Kidney (tissue), 14 donors: Measurements from ENCODE around the gene TADA1. TPM values are rescaled to one million over a fixed set of nuclear protein-coding genes. Genes with fewer than 3 reads are reported as not detected.

ENCODE experiments used
- DNase-seq, 5 donors: peaks; one replicate each; pipeline ENCODE4 v3.0.0-alpha.2; 2013 to 2020
- FAIRE-seq: peaks from 2 replicates; lab custom pipeline; 2012; peaks lifted over from hg19 to GRCh38; lab: Jason Lieb, UNC
- H3K27ac ChIP-seq, 2 donors: one replicate each; pipeline ENCODE4 v1.7.0; 2013; ENCODE audit warnings: low read depth in 2 of 2, low read length in 2 of 2, inconsistent platforms in 1 of 2
- H3K27me3 ChIP-seq: one replicate; pipeline ENCODE4 v1.7.1; 2013; ENCODE audit warnings: low read length, inconsistent platforms; ENCODE audit not compliant: control insufficient read depth, insufficient read depth
- H3K36me3 ChIP-seq, 3 donors: one replicate each; pipeline versions ENCODE4 v1.7.0 to v1.7.1; 2013; ENCODE audit warnings: low read length in 3 of 3, control low read depth in 1 of 3, inconsistent platforms in 1 of 3; ENCODE audit not compliant: insufficient read depth in 3 of 3, control insufficient read depth in 2 of 3
- H3K4me1 ChIP-seq, 3 donors: one replicate each; pipeline versions ENCODE4 v1.7.0 to v1.7.1; 2013; ENCODE audit warnings: low read length in 3 of 3, inconsistent platforms in 1 of 3, low read depth in 1 of 3; ENCODE audit not compliant: control insufficient read depth in 2 of 3, insufficient read depth in 2 of 3
- H3K4me3 ChIP-seq, 3 donors: one replicate each; pipeline versions ENCODE4 v1.7.0 to v1.8.1; 2013; ENCODE audit warnings: low read length in 3 of 3, control low read depth in 1 of 3, inconsistent platforms in 1 of 3
- H3K9ac ChIP-seq, 3 donors: one replicate each; pipeline versions ENCODE4 v1.7.0 to v1.7.1; 2013; ENCODE audit warnings: low read length in 3 of 3, control low read depth in 1 of 3, inconsistent platforms in 1 of 3
- H3K9me3 ChIP-seq, 3 donors: one replicate each; pipeline versions ENCODE4 v1.7.0 to v1.7.1; 2013; ENCODE audit warnings: low read length in 3 of 3, control low read depth in 1 of 3, inconsistent platforms in 1 of 3; ENCODE audit not compliant: control insufficient read depth in 2 of 3, insufficient read depth in 1 of 3
- intact Hi-C: fragments of 100-400 bp; cut with DNase I; formaldehyde crosslinking; loops from one replicate; pipeline ENCODE4 v1.11.1; 2022
- polyA plus RNA-seq: library from polyadenylated mRNA; stranded (reverse); fragments of 350-450 nt; fragmentation: Illumina TruSeq; extraction: RNeasy Lipid Tissue Mini Kit (QIAGEN cat#74804); gene quantifications from one replicate; pipeline ENCODE4 v1.2.3, GENCODE V29; 2014; ENCODE audit warnings: low read depth, low replicate concordance; ENCODE audit not compliant: insufficient read depth
- total RNA-seq: library from RNA; stranded (reverse); fragmentation: NEBNext Ultra II Directional; extraction: Animal tissue kit (Norgen Biotek cat#: 25700); gene quantifications from one replicate; pipeline ENCODE4 v1.2.1, GENCODE V29; 2021
- TF ChIP-seq, protein P1 (sequence below): IDR thresholded peaks from 3 replicates; pipeline ENCODE4 v1.5.1; 2012; ENCODE audit warnings: mild to moderate bottlenecking, moderate library complexity, borderline replicate concordance; ENCODE audit not compliant: insufficient read depth; ENCODE audit errors: extremely low read depth
- donor health status: control.
- donor health status: control.
- donor health status: control.
- donor health status: control.
- donor health status: control.
- donor health status: DM: yes; HTN: yes; CAD: no.
- donor health status: Normal renal cell carcinoma (clear cell type).

The TADA1 gene
- total and polyA plus RNA-seq, 2 donors from 2014 or later = 11.5 to 13.7 TPM

- intact Hi-C loops = no loop called here
- peaks cover 0 to 8% (median 0%) of the 10 kb centered on the region in 3 donors for H3K36me3 ChIP-seq
- FAIRE-seq (no peak), DNase-seq (no peak)
- no peak overlapping the region for H3K9ac ChIP-seq
- no peaks in the 10 kb centered on the region for H3K9me3 ChIP-seq
- H3K27ac ChIP-seq = no peak overlapping the region
- no peak overlapping the region for H3K4me3 ChIP-seq
- H3K27me3 ChIP-seq = no peaks in the 10 kb centered on the region
- TF ChIP-seq, protein P1, sequence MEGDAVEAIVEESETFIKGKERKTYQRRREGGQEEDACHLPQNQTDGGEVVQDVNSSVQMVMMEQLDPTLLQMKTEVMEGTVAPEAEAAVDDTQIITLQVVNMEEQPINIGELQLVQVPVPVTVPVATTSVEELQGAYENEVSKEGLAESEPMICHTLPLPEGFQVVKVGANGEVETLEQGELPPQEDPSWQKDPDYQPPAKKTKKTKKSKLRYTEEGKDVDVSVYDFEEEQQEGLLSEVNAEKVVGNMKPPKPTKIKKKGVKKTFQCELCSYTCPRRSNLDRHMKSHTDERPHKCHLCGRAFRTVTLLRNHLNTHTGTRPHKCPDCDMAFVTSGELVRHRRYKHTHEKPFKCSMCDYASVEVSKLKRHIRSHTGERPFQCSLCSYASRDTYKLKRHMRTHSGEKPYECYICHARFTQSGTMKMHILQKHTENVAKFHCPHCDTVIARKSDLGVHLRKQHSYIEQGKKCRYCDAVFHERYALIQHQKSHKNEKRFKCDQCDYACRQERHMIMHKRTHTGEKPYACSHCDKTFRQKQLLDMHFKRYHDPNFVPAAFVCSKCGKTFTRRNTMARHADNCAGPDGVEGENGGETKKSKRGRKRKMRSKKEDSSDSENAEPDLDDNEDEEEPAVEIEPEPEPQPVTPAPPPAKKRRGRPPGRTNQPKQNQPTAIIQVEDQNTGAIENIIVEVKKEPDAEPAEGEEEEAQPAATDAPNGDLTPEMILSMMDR = no peak
- H3K4me1 ChIP-seq = peaks cover 0 to 4% (median 2%) of the 10 kb centered on the region in 3 donors
Measured at GRCh38 chr1:166869318-166870099, 6.6 kb downstream of the TADA1 start.

DNA sequence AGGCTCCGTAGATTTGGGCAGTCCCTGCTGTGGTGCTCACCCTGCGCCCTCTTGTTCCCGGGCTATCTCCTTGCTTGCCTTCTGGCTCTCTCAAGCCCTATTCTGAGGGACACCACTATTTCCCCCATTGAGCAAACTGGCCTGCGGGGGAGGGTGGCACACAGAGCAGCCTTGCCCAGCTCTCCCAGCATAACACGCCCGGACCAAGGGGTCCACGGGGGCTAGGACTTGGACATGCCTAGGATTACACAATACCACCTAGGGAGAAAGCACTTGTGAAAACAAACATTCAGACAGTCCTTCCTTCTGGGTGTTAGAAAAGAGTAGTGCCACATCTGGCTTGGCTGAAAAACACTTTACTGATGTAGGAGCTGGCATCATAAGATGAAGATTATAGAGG, 7.4 kb downstream of the TADA1 start:
- Histone ChIP-seq H3K27ac (no peak overlapping the region), H3K36me3 (peaks cover 0 to 12% (median 0%) of the 10 kb centered on the region in 3 donors), H3K27me3 (no peaks in the 10 kb centered on the region), H3K4me3 (no peak overlapping the region), H3K9ac (no peak overlapping the region), H3K9me3 (no peaks in the 10 kb centered on the region), H3K4me1 (peaks cover 0 to 4% (median 0%) of the 10 kb centered on the region in 3 donors)
- TF ChIP-seq, protein P1 = no peak
- no peak for FAIRE-seq
- peak in 1 of 5 donors; percentile 59 for DNase-seq
- intact Hi-C loops = no loop called here

- H3K36me3 ChIP-seq = peaks cover 5 to 26% (median 11%) of the 10 kb centered on the region in 3 donors
- no peaks in the 10 kb centered on the region for H3K4me1 ChIP-seq
- H3K4me3 ChIP-seq = no peak overlapping the region
- H3K27ac ChIP-seq = no peak overlapping the region
- FAIRE-seq (no peak), DNase-seq (no peak)
- H3K9ac ChIP-seq = no peak overlapping the region
- no peaks in the 10 kb centered on the region for H3K27me3 ChIP-seq
- intact Hi-C loops = no loop called here
- TF ChIP-seq, protein P1 = no peak
- no peaks in the 10 kb centered on the region for H3K9me3 ChIP-seq
Measured at GRCh38 chr1:166865926-166866325, 10.1 kb downstream of the TADA1 start.
